GM10248 (cell line): Measurements from ENCODE around the gene OR4C12.
"Not testable (repeated sequence)": the region's sequence is repeated elsewhere in the genome, so short reads cannot be mapped to it uniquely, and the experiment has no call there.

ENCODE experiments used
- CTCF ChIA-PET: fragments of 300-600 bp; sonication (Branson Sonifier 250); formaldehyde crosslinking; extraction: SDS; loops from one replicate; lab custom pipeline; 2021; ENCODE audit warnings: antibody characterized with exemption; lab: Yijun Ruan, JAX
- POLR2A ChIA-PET: fragments of 350-650 bp; sonication (Branson Sonifier 250); formaldehyde crosslinking; extraction: SDS; loops from one replicate; lab custom pipeline; 2020; ENCODE audit warnings: antibody characterized with exemption; lab: Yijun Ruan, JAX
- DNase-seq: peaks from one replicate; pipeline ENCODE4 v3.0.0; 2012; ENCODE audit errors: extremely low spot score
- TF ChIP-seq, protein P1 (sequence below): IDR thresholded peaks from 2 replicates; pipeline ENCODE4 v1.5.1; 2012; ENCODE audit warnings: mild to moderate bottlenecking, low read depth; ENCODE audit errors: extremely low read depth, missing control alignments, control extremely low read depth

OR4C12 gene

DNA sequence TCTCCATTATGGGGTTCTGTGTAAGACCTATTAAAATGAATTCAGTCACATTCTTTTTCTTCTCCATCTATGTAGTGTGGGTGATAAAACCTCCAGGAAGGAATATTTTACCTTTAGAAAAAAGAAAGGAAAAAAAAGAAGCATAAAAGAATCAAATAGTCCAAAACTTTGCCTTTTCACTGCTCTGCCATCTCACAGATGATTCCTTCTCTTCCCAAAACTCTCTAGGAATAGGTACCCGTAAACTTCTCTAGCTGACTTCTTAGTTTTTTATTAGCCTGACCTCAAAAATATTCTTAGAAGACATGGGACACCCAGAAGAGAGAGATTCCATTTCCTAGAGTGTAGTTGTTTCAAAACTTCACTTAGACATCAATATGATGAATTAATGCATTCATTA lies at the start of gene OR4C12:
Gene OR4C12, minus strand, starts transcription at position 101 of the 400 bp plus-strand sequence. Its CDS starts 34 bp downstream, at position 67.
- CTCF ChIA-PET, POLR2A ChIA-PET, DNase-seq: not testable (repeated sequence)

DNA sequence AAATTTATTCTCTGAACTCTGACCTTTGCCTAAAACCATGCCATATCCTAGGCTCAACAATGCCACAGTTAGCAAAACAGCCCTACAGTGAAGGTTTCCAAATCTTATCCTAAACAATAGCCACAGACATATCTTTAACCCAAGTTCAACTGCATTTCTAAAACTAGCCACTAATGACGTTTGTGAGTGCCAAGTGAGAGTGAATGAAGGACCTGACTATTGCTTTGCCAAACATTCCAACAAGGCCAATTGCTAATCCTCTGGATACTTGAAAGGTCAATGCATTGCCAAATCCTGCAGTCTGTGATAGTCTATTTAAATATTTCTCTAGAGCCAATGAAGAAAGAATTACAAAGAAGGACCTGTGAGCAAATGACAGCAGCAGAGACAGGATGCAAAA lies 47.9 kb upstream of the OR4C12 start:
- TF ChIP-seq, protein P1, sequence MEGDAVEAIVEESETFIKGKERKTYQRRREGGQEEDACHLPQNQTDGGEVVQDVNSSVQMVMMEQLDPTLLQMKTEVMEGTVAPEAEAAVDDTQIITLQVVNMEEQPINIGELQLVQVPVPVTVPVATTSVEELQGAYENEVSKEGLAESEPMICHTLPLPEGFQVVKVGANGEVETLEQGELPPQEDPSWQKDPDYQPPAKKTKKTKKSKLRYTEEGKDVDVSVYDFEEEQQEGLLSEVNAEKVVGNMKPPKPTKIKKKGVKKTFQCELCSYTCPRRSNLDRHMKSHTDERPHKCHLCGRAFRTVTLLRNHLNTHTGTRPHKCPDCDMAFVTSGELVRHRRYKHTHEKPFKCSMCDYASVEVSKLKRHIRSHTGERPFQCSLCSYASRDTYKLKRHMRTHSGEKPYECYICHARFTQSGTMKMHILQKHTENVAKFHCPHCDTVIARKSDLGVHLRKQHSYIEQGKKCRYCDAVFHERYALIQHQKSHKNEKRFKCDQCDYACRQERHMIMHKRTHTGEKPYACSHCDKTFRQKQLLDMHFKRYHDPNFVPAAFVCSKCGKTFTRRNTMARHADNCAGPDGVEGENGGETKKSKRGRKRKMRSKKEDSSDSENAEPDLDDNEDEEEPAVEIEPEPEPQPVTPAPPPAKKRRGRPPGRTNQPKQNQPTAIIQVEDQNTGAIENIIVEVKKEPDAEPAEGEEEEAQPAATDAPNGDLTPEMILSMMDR = no peak
- no peak for DNase-seq
- POLR2A ChIA-PET = no interaction called here
- CTCF ChIA-PET = no interaction called here

DNA sequence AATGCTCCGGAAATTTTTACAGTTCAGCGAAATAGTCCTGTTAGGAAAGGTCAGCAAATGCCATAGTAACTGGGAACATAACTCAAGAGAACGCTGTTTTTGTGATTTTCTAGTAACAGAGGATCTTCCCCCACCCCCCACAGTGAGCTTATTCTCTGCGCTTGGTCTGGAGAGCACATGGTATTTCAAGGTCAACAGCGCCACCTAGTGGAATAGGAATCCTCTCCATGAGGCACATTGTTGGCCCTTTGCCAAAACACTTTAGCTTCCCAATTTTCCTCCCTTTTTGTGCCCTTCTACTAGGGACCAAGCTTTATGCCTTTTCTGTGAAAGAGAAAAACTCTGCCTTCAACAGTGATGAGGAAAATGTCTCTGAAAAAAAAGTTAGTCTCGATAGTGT lies 13.2 kb upstream of the OR4C12 start:
- ChIA-PET POLR2A (no interaction called here), CTCF (interaction anchor here (1.1 to 1.6 kb wide), 5 partner anchors 9 to 1823 kb away, joined by 3 to 6 read pairs (median 4); no protein-coding TSS in a partner anchor)
- TF ChIP-seq, protein P1 = peak; percentile 53
- DNase-seq = no peak

DNA sequence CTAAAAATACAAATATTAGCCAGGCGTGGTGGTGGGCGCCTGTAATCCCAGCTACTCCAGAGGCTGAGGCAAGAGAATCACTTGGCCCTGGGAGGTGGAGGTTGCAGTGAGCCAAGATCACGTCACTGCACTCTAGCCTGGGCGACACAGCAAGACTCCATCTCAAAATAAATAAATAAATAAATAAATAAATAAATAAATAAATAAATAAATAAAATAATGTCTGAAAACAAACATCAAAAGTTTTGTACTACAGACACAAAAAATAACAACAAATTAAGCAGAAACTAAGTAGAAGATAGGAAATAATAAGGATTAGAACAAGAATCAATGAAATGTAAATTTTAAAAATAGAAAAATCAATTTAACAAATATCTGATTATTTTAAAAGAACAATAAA lies 8.9 kb downstream of the OR4C12 start:
- DNase-seq, CTCF ChIA-PET, POLR2A ChIA-PET: not testable (repeated sequence)

DNA sequence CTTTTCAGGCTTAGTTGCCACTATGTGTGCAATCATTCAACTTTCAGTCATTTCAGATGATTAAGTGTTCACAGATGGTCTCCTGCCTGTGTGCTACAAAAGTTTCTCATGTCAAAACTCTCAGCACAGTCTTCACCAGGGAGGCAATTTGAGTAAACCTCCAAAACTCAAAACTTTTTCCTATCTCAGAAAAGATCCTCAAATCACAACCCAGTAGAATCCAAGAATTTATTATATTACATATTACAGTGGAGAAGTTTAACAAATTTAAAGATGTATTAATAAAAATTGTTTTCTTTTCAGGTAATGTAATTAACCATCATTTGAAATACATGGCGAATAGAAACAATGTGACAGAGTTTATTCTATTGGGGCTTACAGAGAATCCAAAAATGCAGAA lies 30.2 kb downstream of the OR4C12 start, which contains the start of gene OR4C13:
Gene OR4C13, plus strand, starts transcription at position 301 of the 400 bp plus-strand sequence. Its CDS starts 32 bp downstream, at position 333.
- TF ChIP-seq, protein P1 = no peak
- CTCF ChIA-PET = no interaction called here
- POLR2A ChIA-PET = no interaction called here
- DNase-seq = no peak

DNA sequence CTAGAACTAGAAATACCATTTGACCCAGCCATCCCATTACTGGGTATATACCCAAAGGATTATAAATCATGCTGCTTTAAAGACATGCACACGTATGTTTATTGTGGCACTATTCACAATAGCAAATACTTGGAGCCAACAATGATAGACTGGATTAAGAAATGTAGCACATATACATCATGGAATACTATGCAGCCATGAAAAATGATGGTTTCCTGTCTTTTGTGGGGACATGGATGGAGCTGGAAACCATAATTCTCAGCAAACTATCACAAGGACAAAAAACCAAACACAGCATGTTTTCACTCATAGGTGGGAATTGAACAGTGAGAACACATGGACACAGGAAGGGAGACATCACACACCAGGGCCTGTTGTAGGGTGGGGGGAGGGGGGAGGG lies 33.6 kb downstream of the OR4C12 start:
- POLR2A ChIA-PET = not testable (repeated sequence)

More for the DNA sequence above, 33.6 kb downstream of the OR4C12 start:
- DNase-seq, CTCF ChIA-PET: not testable (repeated sequence)
